ENCODE results near the gene DOCK4.

The DOCK4 gene

DNA sequence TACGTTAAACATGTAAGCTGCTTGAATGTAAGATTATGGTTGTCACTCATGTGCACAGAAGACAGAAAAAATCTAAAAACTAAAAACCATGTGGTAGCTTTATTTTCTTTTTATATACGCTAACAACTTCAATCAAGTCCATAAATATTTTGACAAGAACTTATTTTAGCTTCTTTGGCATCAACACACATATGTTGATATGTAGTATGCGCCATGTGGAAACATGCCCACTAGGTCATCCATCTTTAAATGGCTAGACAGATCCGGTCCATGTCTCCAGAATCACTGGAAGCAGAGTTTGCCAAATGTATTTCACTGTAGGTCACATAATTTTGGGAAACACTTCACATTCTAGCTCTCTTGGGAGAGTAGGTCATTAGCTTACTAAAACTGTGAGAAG, 382.4 kb downstream of the DOCK4 start:
- H3K36me3 Mint-ChIP-seq (ENCODE audit: insufficient read depth): no peaks in the 10 kb centered on the region
- ATAC-seq (replicated peaks) (no peak), DNase-seq (no peak)
- peaks cover 0 to 7% of the 10 kb centered on the region in 2 donors for H3K27me3 Mint-ChIP-seq
- no peak overlapping the region for H3K27ac Mint-ChIP-seq
- H3K4me1 Mint-ChIP-seq (ENCODE audit: low read depth in 2 of 2): no peaks in the 10 kb centered on the region
- no peak overlapping the region for H3K4me3 Mint-ChIP-seq
- H3K9me3 Mint-ChIP-seq: peaks cover 2 to 9% of the 10 kb centered on the region in 2 donors

DNA sequence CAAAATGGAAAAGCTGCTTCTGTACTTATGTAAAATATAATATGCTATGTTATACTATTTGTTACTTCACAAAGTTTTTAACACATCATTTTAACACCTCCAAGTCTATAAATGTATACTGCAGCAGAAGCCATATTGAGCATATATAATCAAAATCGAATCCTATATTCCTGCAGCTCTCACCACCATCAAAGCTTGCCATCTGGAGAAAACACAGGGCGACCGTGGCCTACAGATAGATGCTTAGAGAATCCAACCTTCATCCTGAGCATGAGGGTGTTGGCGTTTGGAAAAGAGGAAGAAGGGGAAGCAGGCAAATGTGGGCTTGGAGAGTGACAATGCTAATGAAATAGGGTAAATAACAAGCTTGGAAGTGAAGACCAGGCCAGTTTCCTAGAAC, 385.2 kb downstream of the DOCK4 start:
- Mint-ChIP-seq H3K4me3 (no peak overlapping the region), H3K9me3 (peaks cover 0 to 4% of the 10 kb centered on the region in 2 donors)
- DNase-seq: no peak

DNA sequence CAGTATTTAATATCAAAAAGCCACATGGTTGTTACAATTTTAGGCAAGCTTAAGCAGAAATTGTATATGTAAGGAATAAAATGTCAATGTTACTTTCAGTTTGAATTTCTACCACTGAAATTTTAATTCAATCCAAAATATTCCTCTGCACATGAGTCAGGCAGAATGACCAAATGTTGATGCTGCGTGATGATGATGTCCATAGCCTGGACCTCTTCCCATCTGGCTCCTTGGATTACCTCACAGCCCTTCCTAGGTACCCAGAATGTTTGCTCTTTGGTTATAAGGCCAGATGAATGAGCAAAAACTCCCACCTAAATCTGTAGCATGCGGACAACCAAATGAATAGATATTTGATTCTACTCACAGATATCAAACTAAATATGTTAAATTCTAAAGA, 385.6 kb downstream of the DOCK4 start:
- DNase-seq: no peak
- Mint-ChIP-seq H3K27ac (no peak overlapping the region), H3K36me3 (ENCODE audit: insufficient read depth) (no peaks in the 10 kb centered on the region), H3K27me3 (peaks cover 0 to 7% of the 10 kb centered on the region in 2 donors), H3K4me1 (ENCODE audit: low read depth in 2 of 2) (no peaks in the 10 kb centered on the region), H3K9me3 (no peaks in the 10 kb centered on the region), H3K4me3 (no peak overlapping the region)
- no peak for ATAC-seq (replicated peaks)

More for the DNA sequence above, 385.2 kb downstream of the DOCK4 start:
- Mint-ChIP-seq H3K36me3 (ENCODE audit: insufficient read depth) (no peaks in the 10 kb centered on the region), H3K27me3 (peaks cover 0 to 7% of the 10 kb centered on the region in 2 donors), H3K4me1 (ENCODE audit: low read depth in 2 of 2) (no peaks in the 10 kb centered on the region), H3K27ac (no peak overlapping the region)
- ATAC-seq (replicated peaks): no peak

DNA sequence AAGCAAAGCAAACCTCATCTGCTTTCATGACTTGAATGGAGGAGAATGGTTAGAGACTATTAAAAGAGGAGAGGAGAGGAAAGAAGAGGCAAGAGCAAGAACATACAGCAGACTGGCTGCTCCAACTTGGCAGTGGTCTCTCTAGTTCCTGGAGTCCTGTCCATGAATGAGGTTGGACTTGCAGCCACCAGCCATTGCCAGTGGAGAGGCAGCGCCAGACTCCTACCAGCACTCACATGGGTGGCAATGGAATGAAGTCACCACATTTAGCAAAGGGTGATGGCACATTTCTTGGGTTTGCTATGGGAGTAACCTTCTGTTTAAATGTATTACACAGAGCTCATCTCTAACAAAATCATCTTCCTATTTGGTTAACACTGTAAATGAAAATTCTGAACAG, 386.1 kb downstream of the DOCK4 start:
- DNase-seq (no peak), ATAC-seq (replicated peaks) (no peak)
- H3K9me3 Mint-ChIP-seq: no peaks in the 10 kb centered on the region
- H3K27me3 Mint-ChIP-seq: peaks cover 0 to 7% of the 10 kb centered on the region in 2 donors
- no peaks in the 10 kb centered on the region for H3K36me3 Mint-ChIP-seq (ENCODE audit: insufficient read depth)
- no peak overlapping the region for H3K27ac Mint-ChIP-seq
- H3K4me3 Mint-ChIP-seq: no peak overlapping the region
- H3K4me1 Mint-ChIP-seq (ENCODE audit: low read depth in 2 of 2): no peaks in the 10 kb centered on the region

DNA sequence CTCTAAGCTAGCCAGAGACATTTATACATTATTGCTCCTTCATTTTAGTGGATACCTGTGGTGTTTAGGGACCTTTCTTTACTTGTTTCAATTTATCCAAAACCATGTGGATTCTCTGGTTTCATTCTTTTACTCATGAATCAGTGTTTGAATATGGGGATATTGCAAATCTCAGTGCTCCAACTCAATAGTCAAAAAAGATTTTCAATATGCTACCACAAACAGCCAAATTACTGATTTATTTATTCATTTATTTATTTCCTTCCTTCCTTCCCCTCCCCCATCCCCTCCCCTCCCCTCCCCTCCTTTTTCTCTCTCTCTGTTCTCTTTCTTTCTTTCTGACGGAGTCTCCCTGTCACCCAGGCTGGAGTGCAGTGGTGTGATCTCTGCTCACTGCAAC, 390.8 kb downstream of the DOCK4 start:
- H3K36me3 Mint-ChIP-seq (ENCODE audit: insufficient read depth): no peaks in the 10 kb centered on the region
- H3K27ac Mint-ChIP-seq: no peak overlapping the region
- no peaks in the 10 kb centered on the region for H3K9me3 Mint-ChIP-seq
- H3K4me1 Mint-ChIP-seq (ENCODE audit: low read depth in 2 of 2): no peaks in the 10 kb centered on the region
- DNase-seq (no peak), ATAC-seq (replicated peaks) (no peak)
- H3K4me3 Mint-ChIP-seq: no peak overlapping the region
- H3K27me3 Mint-ChIP-seq: no peaks in the 10 kb centered on the region

DNA sequence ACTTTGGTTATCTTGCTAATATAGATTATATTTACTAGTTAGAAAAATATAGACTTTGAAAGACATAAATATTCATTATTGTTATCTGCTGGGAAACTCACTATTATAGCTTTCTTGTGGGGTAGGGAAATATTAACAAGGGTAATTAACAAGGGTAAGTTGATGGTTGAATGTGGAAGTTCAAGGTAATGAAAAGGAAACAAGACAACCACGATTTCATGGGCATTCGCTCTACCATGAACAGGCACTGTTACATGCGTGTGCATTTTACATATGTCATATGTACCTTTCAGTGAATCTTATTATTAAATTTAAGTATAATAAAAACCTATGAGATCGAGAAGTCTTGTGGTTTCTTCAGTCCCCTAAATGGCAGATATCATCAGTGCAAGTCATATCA, 392.9 kb downstream of the DOCK4 start:
- H3K27me3 Mint-ChIP-seq: no peaks in the 10 kb centered on the region
- ATAC-seq (replicated peaks) (no peak), DNase-seq (no peak)
- no peak overlapping the region for H3K27ac Mint-ChIP-seq
- H3K9me3 Mint-ChIP-seq: no peaks in the 10 kb centered on the region
- H3K4me3 Mint-ChIP-seq: no peak overlapping the region
- no peaks in the 10 kb centered on the region for H3K36me3 Mint-ChIP-seq (ENCODE audit: insufficient read depth)
- H3K4me1 Mint-ChIP-seq (ENCODE audit: low read depth in 2 of 2): no peaks in the 10 kb centered on the region

DNA sequence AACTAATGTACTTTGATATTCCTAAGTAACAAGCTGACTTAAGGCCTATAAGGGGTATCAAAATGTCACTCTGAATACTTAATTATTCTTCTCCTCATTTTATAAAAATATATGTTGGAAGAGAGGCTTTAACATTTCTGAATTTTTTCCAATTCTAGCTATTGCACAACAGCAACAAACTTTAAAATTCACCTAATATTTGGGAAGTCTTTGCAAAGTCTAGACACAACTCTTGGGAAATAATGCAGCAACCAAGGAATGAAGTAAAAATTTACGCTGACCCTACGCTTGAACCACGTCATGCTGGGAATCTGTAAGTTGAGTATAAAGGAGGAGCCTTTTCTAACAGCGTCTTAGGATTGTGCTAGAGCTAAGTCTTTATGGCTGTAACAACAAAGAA, 400.0 kb downstream of the DOCK4 start:
- Mint-ChIP-seq H3K9me3 (peaks cover 0 to 2% of the 10 kb centered on the region in 2 donors), H3K4me3 (no peak overlapping the region), H3K27me3 (no peaks in the 10 kb centered on the region), H3K4me1 (ENCODE audit: low read depth in 2 of 2) (no peaks in the 10 kb centered on the region), H3K27ac (no peak overlapping the region), H3K36me3 (ENCODE audit: insufficient read depth) (peaks cover 2% of the 10 kb centered on the region)
- ATAC-seq (replicated peaks) (no peak), DNase-seq (no peak)

DNA sequence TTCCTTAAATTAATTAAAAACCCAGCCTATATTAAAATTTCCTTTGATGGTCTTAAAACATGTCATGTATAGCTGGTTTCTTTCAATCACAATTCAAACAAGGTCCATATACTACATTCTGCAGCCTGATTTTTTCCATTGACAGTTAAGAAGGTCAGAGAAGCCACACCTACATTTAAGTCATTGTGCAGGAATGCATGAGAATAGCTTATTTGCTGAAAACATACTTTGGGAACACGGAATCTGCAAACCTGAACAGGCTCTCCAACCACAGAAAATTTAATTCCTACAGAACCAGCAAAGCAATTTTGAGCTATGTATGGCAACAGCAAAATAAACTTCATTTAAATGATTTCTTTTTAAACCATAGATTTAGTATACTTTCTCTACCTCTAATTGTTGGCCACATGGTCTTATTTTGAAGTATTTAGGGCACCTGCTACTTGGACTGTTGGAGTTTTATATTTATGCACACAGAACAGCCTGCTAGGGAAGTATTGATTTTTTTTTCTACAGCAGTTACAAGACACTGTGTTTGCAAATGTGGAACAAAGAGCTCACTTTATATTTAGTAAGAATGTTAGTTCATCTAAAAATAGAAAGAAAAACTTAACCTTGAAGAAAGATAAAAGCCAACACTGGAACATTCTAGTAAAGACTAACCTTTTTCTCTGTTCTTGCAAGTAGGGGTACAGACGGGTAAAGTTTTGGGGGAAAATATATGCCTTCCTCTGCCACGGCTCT, 403.0 kb downstream of the DOCK4 start:
- Mint-ChIP-seq H3K4me1 (ENCODE audit: low read depth in 2 of 2) (no peaks in the 10 kb centered on the region), H3K27ac (no peak overlapping the region), H3K36me3 (ENCODE audit: insufficient read depth) (peaks cover 2% of the 10 kb centered on the region), H3K4me3 (no peak overlapping the region), H3K9me3 (peaks cover 2 to 14% of the 10 kb centered on the region in 2 donors), H3K27me3 (no peaks in the 10 kb centered on the region)
- ATAC-seq (replicated peaks): no peak
- DNase-seq: no peak

DNA sequence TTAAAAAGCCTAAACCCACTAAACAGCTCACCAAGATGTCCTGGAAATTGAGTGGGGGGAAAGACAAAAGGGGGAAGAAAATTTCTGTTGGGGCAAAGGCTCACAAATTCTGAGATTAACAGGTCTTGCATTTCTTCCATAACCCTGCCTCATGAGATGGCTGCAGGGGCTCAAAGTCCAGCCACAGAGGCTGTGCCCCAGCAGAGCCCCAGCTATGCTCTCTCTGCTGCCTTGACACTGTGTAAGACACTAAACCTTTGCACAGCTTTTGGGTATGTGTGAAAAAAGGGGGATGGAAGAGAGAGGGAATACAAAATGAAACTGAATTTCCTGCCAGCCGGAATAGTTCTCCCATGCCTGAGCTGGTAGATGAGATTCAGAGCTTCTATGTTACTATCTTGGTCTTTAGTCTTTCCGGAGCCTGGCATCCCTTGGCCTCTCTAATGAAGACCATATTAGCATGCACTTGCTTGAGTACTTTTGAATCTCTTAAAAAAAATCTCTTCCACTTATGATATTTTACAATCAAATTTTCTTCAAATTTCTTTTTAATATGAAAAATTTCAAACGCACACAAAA, 403.9 kb downstream of the DOCK4 start:
- Mint-ChIP-seq H3K36me3 (ENCODE audit: insufficient read depth) (peaks cover 2% of the 10 kb centered on the region), H3K4me1 (ENCODE audit: low read depth in 2 of 2) (no peaks in the 10 kb centered on the region), H3K9me3 (peaks cover 3 to 17% of the 10 kb centered on the region in 2 donors), H3K27ac (no peak overlapping the region), H3K4me3 (no peak overlapping the region), H3K27me3 (no peaks in the 10 kb centered on the region)
- no peak for ATAC-seq (replicated peaks)
- no peak for DNase-seq

DNA sequence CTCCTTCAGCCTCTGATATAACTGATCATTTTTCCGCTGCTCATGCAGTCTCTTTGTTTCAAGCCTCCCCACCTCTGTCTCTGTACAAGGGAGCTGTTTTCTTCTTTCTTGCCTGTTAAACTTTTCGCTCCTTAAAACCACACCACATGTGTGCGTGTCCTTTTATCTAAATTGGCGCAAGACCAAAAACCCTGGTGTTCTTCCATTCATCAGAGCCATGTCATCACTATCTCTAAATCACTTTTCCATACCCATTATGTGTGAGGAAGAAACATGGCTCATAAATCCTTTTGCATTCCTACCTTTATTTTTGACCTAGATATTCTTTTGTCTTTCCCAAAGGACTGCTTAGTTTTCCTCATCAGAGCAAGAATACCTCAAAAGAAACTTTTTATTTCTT, 404.9 kb downstream of the DOCK4 start:
- no peak overlapping the region for H3K4me3 Mint-ChIP-seq
- no peaks in the 10 kb centered on the region for H3K27me3 Mint-ChIP-seq
- peaks cover 2% of the 10 kb centered on the region for H3K36me3 Mint-ChIP-seq (ENCODE audit: insufficient read depth)
- H3K4me1 Mint-ChIP-seq (ENCODE audit: low read depth in 2 of 2): no peaks in the 10 kb centered on the region
- H3K27ac Mint-ChIP-seq: no peak overlapping the region
- peaks cover 6 to 17% of the 10 kb centered on the region in 2 donors for H3K9me3 Mint-ChIP-seq
- no peak for DNase-seq
- ATAC-seq (replicated peaks): no peak

DNA sequence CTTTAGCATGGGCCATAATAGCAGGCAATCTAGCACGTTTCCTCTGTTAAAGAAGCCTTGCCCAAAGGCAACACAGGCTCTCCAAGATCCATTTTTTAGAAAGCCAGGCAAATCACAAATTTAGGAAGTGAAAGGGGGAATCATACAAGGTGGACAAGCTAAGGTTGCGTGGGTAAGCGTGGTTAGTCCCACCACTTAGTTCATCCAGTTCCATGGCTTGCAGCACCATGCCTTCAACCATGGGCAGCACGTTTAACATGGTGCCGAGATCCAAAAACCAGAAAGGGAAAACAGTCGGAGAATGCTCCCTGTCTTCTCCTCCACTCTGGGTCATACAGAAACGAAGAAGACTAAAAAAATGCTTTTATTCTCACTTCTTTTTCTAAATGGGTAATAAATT, 409.5 kb downstream of the DOCK4 start:
- DNase-seq (no peak), ATAC-seq (replicated peaks) (no peak)
- H3K27ac Mint-ChIP-seq: no peak overlapping the region

DNA sequence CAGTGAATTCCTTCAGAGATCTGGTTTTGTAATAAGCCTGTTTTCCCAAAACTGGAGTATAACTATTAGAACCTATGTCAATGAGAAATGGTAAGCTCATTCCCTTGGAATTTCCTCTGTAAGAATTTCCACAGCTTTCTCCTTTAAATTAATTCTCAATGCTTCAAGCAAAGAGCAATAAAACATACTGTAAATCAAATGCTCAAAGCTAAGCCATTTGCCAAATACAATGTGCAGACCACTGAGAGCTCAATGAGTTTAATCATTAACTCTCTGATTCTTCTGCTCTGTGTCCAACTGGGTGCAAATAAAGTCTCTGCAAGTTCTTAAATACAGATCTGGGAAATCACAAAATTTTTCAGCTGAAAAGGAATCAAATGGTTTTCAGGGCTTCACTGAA, 416.3 kb downstream of the DOCK4 start:
- DNase-seq (no peak), ATAC-seq (replicated peaks) (no peak)
- H3K9me3 Mint-ChIP-seq: peaks cover 10 to 12% of the 10 kb centered on the region in 2 donors
- peaks cover 0 to 9% of the 10 kb centered on the region in 2 donors for H3K27me3 Mint-ChIP-seq
- H3K27ac Mint-ChIP-seq: no peak overlapping the region
- H3K36me3 Mint-ChIP-seq (ENCODE audit: insufficient read depth): no peaks in the 10 kb centered on the region
- H3K4me3 Mint-ChIP-seq: no peak overlapping the region
- H3K4me1 Mint-ChIP-seq (ENCODE audit: low read depth in 2 of 2): no peaks in the 10 kb centered on the region

More for the DNA sequence above, 409.5 kb downstream of the DOCK4 start:
- no peaks in the 10 kb centered on the region for H3K36me3 Mint-ChIP-seq (ENCODE audit: insufficient read depth)
- H3K27me3 Mint-ChIP-seq: no peaks in the 10 kb centered on the region
- H3K4me3 Mint-ChIP-seq: no peak overlapping the region
- no peaks in the 10 kb centered on the region for H3K4me1 Mint-ChIP-seq (ENCODE audit: low read depth in 2 of 2)
- peaks cover 14 to 29% of the 10 kb centered on the region in 2 donors for H3K9me3 Mint-ChIP-seq

DNA sequence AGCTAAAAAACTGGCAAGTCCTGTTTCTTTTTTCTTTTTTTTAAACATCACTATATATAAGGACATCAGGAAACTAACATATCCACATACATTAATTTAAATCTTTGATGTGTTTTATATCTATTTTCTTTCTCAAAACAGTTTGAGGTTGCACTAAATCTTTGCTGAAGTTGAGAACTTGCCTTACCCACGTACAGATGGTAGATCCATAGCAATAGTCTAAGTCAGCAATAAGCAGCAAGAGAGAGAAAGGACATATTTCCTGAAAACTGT, 417.2 kb downstream of the DOCK4 start:
- no peak for ATAC-seq (replicated peaks)
- Mint-ChIP-seq H3K27ac (no peak overlapping the region), H3K4me3 (no peak overlapping the region), H3K9me3 (peaks cover 3 to 6% of the 10 kb centered on the region in 2 donors), H3K27me3 (peaks cover 7 to 9% of the 10 kb centered on the region in 2 donors), H3K4me1 (ENCODE audit: low read depth in 2 of 2) (no peaks in the 10 kb centered on the region), H3K36me3 (ENCODE audit: insufficient read depth) (no peaks in the 10 kb centered on the region)
- no peak for DNase-seq

DNA sequence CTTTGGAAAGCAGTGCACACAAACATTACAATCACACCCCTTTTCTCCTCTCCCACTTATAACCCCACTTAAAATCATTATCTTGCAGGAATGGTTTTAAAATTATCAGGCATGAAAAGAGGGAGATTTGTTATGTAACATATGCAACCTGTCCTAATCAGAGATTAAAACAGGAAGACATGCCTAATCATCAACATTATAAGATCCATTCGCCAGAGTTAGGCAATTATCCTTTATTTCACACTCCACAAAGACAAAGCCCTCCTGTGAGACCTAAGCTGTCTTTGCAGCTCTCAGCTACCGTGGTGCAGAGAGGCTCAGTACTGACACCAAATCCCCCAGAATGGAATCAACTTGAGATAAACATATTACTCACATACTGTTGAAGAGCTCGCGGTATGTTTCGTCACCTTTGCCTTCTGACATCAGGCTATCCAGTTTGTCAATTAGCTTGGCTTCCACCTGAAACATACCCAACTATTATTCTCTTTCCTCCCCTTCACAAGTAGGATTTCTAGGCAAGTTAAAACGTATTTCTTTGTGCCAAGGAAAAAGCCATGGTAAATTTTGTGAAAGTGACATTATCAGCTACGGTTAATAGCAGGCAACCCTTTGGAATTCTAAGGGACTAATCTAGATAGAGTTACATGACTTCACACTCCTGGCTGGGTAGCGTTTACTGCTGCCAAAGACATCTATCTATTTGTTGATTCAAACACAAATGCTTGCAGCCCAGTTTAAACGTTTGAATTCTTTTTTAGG, 417.7 kb downstream of the DOCK4 start:
- Mint-ChIP-seq H3K36me3 (ENCODE audit: insufficient read depth) (no peaks in the 10 kb centered on the region), H3K9me3 (peaks cover 0 to under 1% of the 10 kb centered on the region in 2 donors), H3K4me3 (no peak overlapping the region), H3K4me1 (ENCODE audit: low read depth in 2 of 2) (no peaks in the 10 kb centered on the region), H3K27ac (no peak overlapping the region), H3K27me3 (peaks cover 7 to 9% of the 10 kb centered on the region in 2 donors)
- DNase-seq (no peak), ATAC-seq (replicated peaks) (no peak)
